Panc1 (cell line): ENCODE measurements around the gene IGSF21. TPM values are rescaled to one million over a fixed set of nuclear protein-coding genes. Genes with fewer than 3 reads are reported as not detected.

Experiments
- ATAC-seq: fragments of 200-7000 bp; cut with Tn5 transposase; 2 replicates; pipeline ENCODE4 v1.9.1; 2020; ENCODE audit warnings: mild to moderate bottlenecking, moderate library complexity
- BruUV-seq: library from RNA; stranded (reverse); fragments of 400-500 nt; replicated peaks from 2 replicates; lab custom pipeline; 2021; lab: Mats Ljungman, UMichigan
- CTCF ChIA-PET: fragments of 300-600 bp; sonication (Branson Sonifier 250); formaldehyde crosslinking; loops from one replicate; lab custom pipeline; 2022; ENCODE audit warnings: antibody characterized with exemption; lab: Charles Lee
- POLR2A ChIA-PET: fragments of 300-600 bp; sonication (Branson Sonifier 250); formaldehyde crosslinking; loops from one replicate; lab custom pipeline; 2022; ENCODE audit warnings: antibody characterized with exemption; lab: Charles Lee
- DNase-seq: peaks from one replicate; pipeline ENCODE4 v3.0.0-alpha.2; 2010; ENCODE audit warnings: low read depth, low spot score
- H3K27ac ChIP-seq: 2 replicates; pipeline ENCODE4 v1.5.1; 2011; ENCODE audit warnings: mild to moderate bottlenecking, low read length, inconsistent platforms
- H3K27me3 ChIP-seq: fragments of 200-500 bp; sonication (Bioruptor generic); 2 replicates; pipeline ENCODE4 v1.6.0; 2014; ENCODE audit warnings: low read length, inconsistent platforms; ENCODE audit not compliant: control insufficient read depth, insufficient read depth
- H3K36me3 ChIP-seq: fragments of 200-500 bp; sonication (Bioruptor generic); 2 replicates; pipeline ENCODE4 v1.5.1; 2014; ENCODE audit warnings: inconsistent platforms, mild to moderate bottlenecking, low read length, moderate library complexity; ENCODE audit not compliant: control insufficient read depth, insufficient read depth
- H3K4me1 ChIP-seq: 2 replicates; pipeline ENCODE4 v1.5.1; 2011; ENCODE audit warnings: inconsistent platforms, mild to moderate bottlenecking, low read length, moderate library complexity; ENCODE audit not compliant: control insufficient read depth, insufficient read depth
- H3K4me3 ChIP-seq, 2 experiments: 2 replicates each; pipeline ENCODE4 v1.5.1; 2011 to 2012; ENCODE audit warnings: low read depth in 2 of 2, low read length in 2 of 2, mild to moderate bottlenecking in 2 of 2, inconsistent platforms in 1 of 2, moderate library complexity in 1 of 2
- H3K9me3 ChIP-seq: fragments of 200-500 bp; sonication (Bioruptor generic); 2 replicates; pipeline ENCODE4 v1.5.1; 2014; ENCODE audit warnings: low read depth, mild to moderate bottlenecking, inconsistent platforms, low read length, moderate library complexity; ENCODE audit not compliant: control insufficient read depth, insufficient read depth
- CTCF ChIP-seq: fragments of 450-650 bp; IDR thresholded peaks from 2 replicates; pipeline ENCODE4 v1.5.1; 2017; ENCODE audit warnings: mild to moderate bottlenecking
- POLR2AphosphoS5 ChIP-seq: IDR thresholded peaks from 2 replicates; pipeline ENCODE4 v1.6.1; 2012; ENCODE audit warnings: mild to moderate bottlenecking, low read depth, low read length, moderate library complexity
- REST ChIP-seq, 2 experiments: IDR thresholded peaks; 2 replicates each; pipeline ENCODE4 v1.6.1; 2011 to 2012; ENCODE audit warnings: low read depth in 2 of 2, control low read depth in 1 of 2, low read length in 1 of 2, mild to moderate bottlenecking in 1 of 2, moderate library complexity in 1 of 2; ENCODE audit not compliant: insufficient read depth in 1 of 2
- SIN3A ChIP-seq: IDR thresholded peaks from 2 replicates; pipeline ENCODE4 v1.6.1; 2012; ENCODE audit warnings: low read depth, mild to moderate bottlenecking, low read length, moderate library complexity, borderline replicate concordance; ENCODE audit not compliant: insufficient read depth
- TCF7L2 ChIP-seq: IDR thresholded peaks from 2 replicates; pipeline ENCODE4 v1.6.1; 2011; ENCODE audit warnings: mild to moderate bottlenecking, low read depth, low read length, inconsistent platforms
- in situ Hi-C: cut with HindIII; loops from 2 replicates; pipeline ENCODE4 v1.10.0; 2016; ENCODE audit warnings: low sequenced_read_pairs, low pct_unique_long_range_greater_than_20kb
- intact Hi-C: fragments of 100-400 bp; cut with micrococcal nuclease; formaldehyde crosslinking; loops from one replicate; pipeline ENCODE4 v1.10.0; 2022; ENCODE audit not compliant: unreplicated experiment
- total RNA-seq: library from RNA; stranded (reverse); gene quantifications from one replicate; pipeline ENCODE4 v1.2.1, GENCODE V29; 2021; ENCODE audit not compliant: unreplicated experiment

Gene IGSF21
- total RNA-seq, 1 experiment from 2014 or later, result not detected

GRCh38 chr1:18329469-18330253, 222.1 kb downstream of the IGSF21 start:
- POLR2A ChIA-PET, result no interaction called here
- Histone ChIP-seq H3K9me3 (no peaks in the 10 kb centered on the region), H3K27ac (no peak overlapping the region), H3K27me3 (peaks cover 22% of the 10 kb centered on the region), H3K4me1 (no peaks in the 10 kb centered on the region), H3K4me3 (no peak overlapping the region), H3K36me3 (no peaks in the 10 kb centered on the region)
- no peak for TF ChIP-seq TCF7L2
- no peak for TF ChIP-seq CTCF
- TF ChIP-seq SIN3A, result no peak
- no peak for TF ChIP-seq REST (IDR thresholded peaks at IDR 0.05; ENCODE audit: insufficient read depth in 1 of 2, low read depth in 2 of 2, low read length in 1 of 2)
- no peak for TF ChIP-seq POLR2AphosphoS5
- ATAC-seq (no peak), DNase-seq (no peak)
- BruUV-seq, result no TSS peak
- in situ Hi-C loops (no loop called here), intact Hi-C loops (no loop called here)
- CTCF ChIA-PET, result no interaction called here

- ChIA-PET POLR2A (no interaction called here), CTCF (no interaction called here)
- no peaks in the 10 kb centered on the region for H3K4me1 ChIP-seq
- no peak for TF ChIP-seq POLR2AphosphoS5
- no peak for TF ChIP-seq SIN3A
- no peak for TF ChIP-seq CTCF
- no peak for TF ChIP-seq REST (IDR thresholded peaks at IDR 0.05; ENCODE audit: insufficient read depth in 1 of 2, low read depth in 2 of 2, low read length in 1 of 2)
- TF ChIP-seq TCF7L2, result no peak
- no TSS peak for BruUV-seq
- no peak overlapping the region for H3K27ac ChIP-seq
- in situ Hi-C loops, result no loop called here
- peaks cover 20% of the 10 kb centered on the region for H3K27me3 ChIP-seq
- H3K9me3 ChIP-seq, result no peaks in the 10 kb centered on the region
- intact Hi-C loops, result no loop called here
- no peak overlapping the region for H3K4me3 ChIP-seq
- DNase-seq (no peak), ATAC-seq (no peak)
- H3K36me3 ChIP-seq, result no peaks in the 10 kb centered on the region
Measured at GRCh38 chr1:18332576-18332975, 225.0 kb downstream of the IGSF21 start.
